Trophoblast cell (in vitro differentiated cells and primary cell): Measurements from ENCODE around the gene ZRSR2.
A peak's percentile ranks its signal among the peaks of the same experiment; 100 is the strongest.

ENCODE experiments used
- DNase-seq, 2 donors: peaks; one replicate each; pipeline ENCODE4 v3.0.0-alpha.2; 2016
- H2AFZ ChIP-seq: 2 replicates; pipeline ENCODE4 v1.6.1; 2013; ENCODE audit warnings: low read length, moderate library complexity, mild to moderate bottlenecking; ENCODE audit not compliant: insufficient read depth, poor library complexity
- H2AK5ac ChIP-seq: 2 replicates; pipeline ENCODE4 v1.6.1; 2013; ENCODE audit warnings: mild to moderate bottlenecking, low read length
- H2BK120ac ChIP-seq: 2 replicates; pipeline ENCODE4 v1.6.1; 2013; ENCODE audit warnings: low read length, mild to moderate bottlenecking, moderate library complexity; ENCODE audit not compliant: insufficient read depth, poor library complexity
- H2BK12ac ChIP-seq: 2 replicates; pipeline ENCODE4 v1.6.1; 2013; ENCODE audit warnings: mild to moderate bottlenecking, low read length, moderate library complexity
- H2BK5ac ChIP-seq: 2 replicates; pipeline ENCODE4 v1.6.1; 2013; ENCODE audit warnings: low read length, low read depth, moderate library complexity, mild to moderate bottlenecking; ENCODE audit not compliant: poor library complexity
- H3K14ac ChIP-seq: 2 replicates; pipeline ENCODE4 v1.6.1; 2013; ENCODE audit warnings: mild to moderate bottlenecking, low read length
- H3K18ac ChIP-seq: 2 replicates; pipeline ENCODE4 v1.6.1; 2013; ENCODE audit warnings: mild to moderate bottlenecking, low read length
- H3K23ac ChIP-seq: 2 replicates; pipeline ENCODE4 v1.6.1; 2013; ENCODE audit warnings: low read length
- H3K27ac ChIP-seq: 2 replicates; pipeline ENCODE4 v1.5.1; 2013; ENCODE audit warnings: low read depth, mild to moderate bottlenecking, inconsistent platforms, low read length, moderate library complexity
- H3K27me3 ChIP-seq: 2 replicates; pipeline ENCODE4 v1.6.1; 2013; ENCODE audit warnings: inconsistent platforms, mild to moderate bottlenecking, low read length, moderate library complexity; ENCODE audit not compliant: insufficient read depth
- H3K36me3 ChIP-seq, 2 experiments: 1 replicate in 1 of 2; 2 replicates in 1 of 2; pipeline ENCODE4 v1.6.1; 2013; ENCODE audit warnings: low read length in 2 of 2, mild to moderate bottlenecking in 2 of 2, moderate library complexity in 1 of 2; ENCODE audit not compliant: insufficient read depth in 2 of 2, control insufficient read depth in 1 of 2
- H3K4ac ChIP-seq: 2 replicates; pipeline ENCODE4 v1.6.1; 2013; ENCODE audit warnings: low read depth, mild to moderate bottlenecking, low read length, moderate library complexity
- H3K4me1 ChIP-seq, 2 experiments: 1 replicate in 1 of 2; 2 replicates in 1 of 2; pipeline ENCODE4 v1.6.1; 2013; ENCODE audit warnings: low read length in 2 of 2, mild to moderate bottlenecking in 2 of 2, moderate library complexity in 1 of 2; ENCODE audit not compliant: insufficient read depth in 2 of 2, control insufficient read depth in 1 of 2
- H3K4me2 ChIP-seq: 2 replicates; pipeline ENCODE4 v1.6.1; 2013; ENCODE audit warnings: inconsistent platforms, mild to moderate bottlenecking, low read length, moderate library complexity
- H3K4me3 ChIP-seq: 2 replicates; pipeline ENCODE4 v1.5.1; 2013; ENCODE audit warnings: mild to moderate bottlenecking, low read depth, low read length, inconsistent platforms
- H3K79me1 ChIP-seq: one replicate; pipeline ENCODE4 v1.6.1; 2013; ENCODE audit warnings: low read length
- H3K79me2 ChIP-seq: 2 replicates; pipeline ENCODE4 v1.6.1; 2013; ENCODE audit warnings: low read length, mild to moderate bottlenecking; ENCODE audit not compliant: control insufficient read depth, insufficient read depth, poor library complexity
- H3K9ac ChIP-seq: 2 replicates; pipeline ENCODE4 v1.6.1; 2013; ENCODE audit warnings: mild to moderate bottlenecking, low read length
- H3K9me3 ChIP-seq: 2 replicates; pipeline ENCODE4 v1.6.1; 2013; ENCODE audit warnings: low read depth, mild to moderate bottlenecking, control low read depth, inconsistent platforms, low read length; ENCODE audit not compliant: insufficient read depth
- H4K12ac ChIP-seq: 2 replicates; pipeline ENCODE4 v1.6.1; 2013; ENCODE audit warnings: low read depth, mild to moderate bottlenecking, low read length, moderate library complexity
- H4K8ac ChIP-seq: 2 replicates; pipeline ENCODE4 v1.6.1; 2013; ENCODE audit warnings: low read depth, mild to moderate bottlenecking, low read length, moderate library complexity
- H4K91ac ChIP-seq: one replicate; pipeline ENCODE4 v1.6.1; 2013; ENCODE audit warnings: low read depth, mild to moderate bottlenecking, low read length, moderate library complexity
- WGBS: extraction: QIAGEN DNeasy Blood & Tissue Kit; methylation state at CpG from one replicate; pipeline ENCODE4 v1.1.7; 2013; ENCODE audit warnings: missing lambda C conversion rate; ENCODE audit not compliant: insufficient read length, insufficient coverage; ENCODE audit errors: extremely low coverage; 5-methylcytosine and 5-hydroxymethylcytosine counted together

ZRSR2 gene

DNA sequence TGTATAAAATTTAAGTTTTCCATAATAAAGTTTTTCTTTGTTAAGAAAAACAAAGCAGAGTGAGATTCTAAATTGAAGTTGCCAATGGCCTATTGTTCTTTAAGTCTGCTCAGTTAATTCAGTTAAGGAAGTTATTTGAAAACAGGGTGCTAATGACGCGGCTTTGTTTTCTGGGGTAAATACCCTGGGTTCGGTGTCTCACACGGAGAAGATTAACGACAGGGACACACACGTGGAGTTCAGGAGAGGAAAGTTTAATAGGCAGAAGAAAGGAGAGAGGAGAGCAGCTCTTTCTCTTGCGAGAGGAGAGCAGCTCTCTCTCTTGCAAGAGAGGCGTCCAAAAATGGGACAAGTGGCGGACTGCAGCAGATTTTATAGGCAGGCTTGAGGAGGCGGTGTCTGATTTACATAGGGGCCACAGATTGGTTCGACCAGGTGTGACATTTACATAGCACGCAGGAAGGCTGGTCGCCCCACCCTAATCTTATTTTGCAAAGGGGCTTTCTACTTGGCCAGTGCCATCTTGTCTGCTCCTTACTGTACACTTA is 42.6 kb upstream of the ZRSR2 start:
- Histone ChIP-seq H3K18ac (no peak overlapping the region), H2BK5ac (no peak overlapping the region), H3K27ac (peak overlapping the region; percentile 62), H3K9me3 (no peaks in the 10 kb centered on the region), H2AFZ (no peak overlapping the region), H3K14ac (no peak overlapping the region), H3K4me3 (no peak overlapping the region), H3K9ac (no peak overlapping the region), H3K79me1 (peaks cover 5% of the 10 kb centered on the region), H3K4me2 (no peak overlapping the region), H3K36me3 (peaks cover 2 to 3% of the 10 kb centered on the region in 2 experiments), H4K91ac (peak overlapping the region; percentile 47), H3K79me2 (no peaks in the 10 kb centered on the region), H2BK120ac (no peak overlapping the region), H3K4ac (no peak overlapping the region), H3K4me1 (peaks cover 0 to 13% of the 10 kb centered on the region in 2 experiments), H2BK12ac (no peak overlapping the region), H3K27me3 (no peaks in the 10 kb centered on the region), H4K12ac (peak overlapping the region; percentile 54), H3K23ac (no peak overlapping the region), H2AK5ac (peak overlapping the region; percentile 37), H4K8ac (no peak overlapping the region)
- no CpG with 5 or more reads among the region's 13 CpGs for WGBS
- DNase-seq, result no peak

DNA sequence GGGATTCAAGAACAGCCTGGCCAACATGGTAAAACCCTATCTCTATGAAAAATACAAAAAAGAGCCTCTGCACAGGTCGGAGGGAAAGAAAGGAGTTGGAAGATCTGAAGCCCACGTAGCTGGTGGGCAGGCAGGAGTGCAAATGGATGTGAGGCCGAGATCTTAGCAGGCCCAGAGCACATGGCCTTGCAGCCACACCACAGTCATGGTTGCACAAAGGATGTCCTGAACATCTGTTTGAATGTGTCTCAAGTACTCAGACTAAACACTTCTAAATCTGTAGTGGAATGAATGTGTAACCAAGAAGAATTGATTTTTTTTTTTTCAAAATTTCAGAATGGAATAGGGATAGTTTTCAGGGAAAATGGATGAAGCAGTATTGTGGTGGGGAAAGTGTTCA is 41.4 kb upstream of the ZRSR2 start:
- no peak overlapping the region for H3K23ac ChIP-seq
- H3K27me3 ChIP-seq, result no peaks in the 10 kb centered on the region
- no peak overlapping the region for H4K91ac ChIP-seq
- H3K4me2 ChIP-seq, result no peak overlapping the region
- no CpG with 5 or more reads among the region's 3 CpGs for WGBS
- no peak overlapping the region for H2AFZ ChIP-seq
- no peak overlapping the region for H3K4me3 ChIP-seq
- no peak overlapping the region for H2BK120ac ChIP-seq
- H3K18ac ChIP-seq, result no peak overlapping the region
- no peak overlapping the region for H2BK12ac ChIP-seq
- no peak overlapping the region for H3K27ac ChIP-seq
- no peak overlapping the region for H3K14ac ChIP-seq
- H4K12ac ChIP-seq, result no peak overlapping the region
- H3K4ac ChIP-seq, result no peak overlapping the region
- no peaks in the 10 kb centered on the region for H3K9me3 ChIP-seq
- no peak overlapping the region for H3K9ac ChIP-seq
- DNase-seq, result no peak
- no peaks in the 10 kb centered on the region for H3K79me2 ChIP-seq
- peaks cover 2 to 3% of the 10 kb centered on the region in 2 experiments for H3K36me3 ChIP-seq
- H2BK5ac ChIP-seq, result no peak overlapping the region
- H4K8ac ChIP-seq, result no peak overlapping the region
- H3K79me1 ChIP-seq, result peaks cover 5% of the 10 kb centered on the region
- no peak overlapping the region for H2AK5ac ChIP-seq
- H3K4me1 ChIP-seq, result peaks cover 0 to 13% of the 10 kb centered on the region in 2 experiments

DNA sequence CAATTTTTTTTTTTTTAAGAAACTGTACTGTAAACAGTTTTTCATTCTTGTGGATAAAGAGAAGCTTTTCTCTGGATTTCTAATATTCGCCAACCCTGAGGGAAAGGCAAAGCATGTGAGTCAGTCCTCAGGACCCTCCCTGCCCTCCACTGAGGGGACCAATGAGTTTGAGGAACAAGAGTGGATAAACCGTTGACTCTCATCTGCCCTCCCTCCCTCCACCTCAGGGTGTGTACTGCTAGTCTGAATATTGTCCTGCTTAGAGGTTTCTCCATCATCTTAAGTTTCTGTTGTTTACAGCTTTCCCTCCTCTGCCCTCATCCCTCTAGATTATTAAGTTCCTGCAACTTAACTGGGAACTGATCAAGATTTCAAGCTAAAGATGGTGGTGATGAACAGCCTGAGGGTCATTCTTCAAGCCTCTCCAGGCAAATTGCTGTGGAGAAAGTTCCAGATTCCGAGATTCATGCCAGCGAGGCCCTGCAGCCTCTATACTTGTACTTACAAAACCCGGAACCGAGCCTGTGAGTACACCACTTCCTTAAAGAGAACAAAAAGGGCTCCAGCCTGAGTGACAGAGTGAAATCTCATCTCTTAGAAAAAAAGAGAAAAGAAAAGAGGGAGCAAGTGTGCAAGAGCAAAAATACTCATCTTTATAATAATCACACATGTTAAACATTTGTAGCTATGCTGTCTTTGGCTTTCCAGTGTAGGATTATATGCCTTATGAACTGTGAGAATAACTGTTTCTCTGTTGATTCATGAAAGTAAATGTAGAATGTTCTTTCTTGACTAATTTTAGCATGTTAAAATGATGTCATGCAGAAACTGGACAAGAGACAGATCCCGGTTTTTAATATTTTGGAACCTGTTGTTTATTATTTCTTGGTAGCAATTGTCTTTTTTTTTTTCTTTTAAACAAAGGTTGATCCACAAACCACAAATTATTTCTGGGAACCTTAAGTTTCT is 40.4 kb upstream of the ZRSR2 start:
- peak overlapping the region; percentile 62 for H2AK5ac ChIP-seq
- no peak overlapping the region for H3K23ac ChIP-seq
- H3K4me3 ChIP-seq, result no peak overlapping the region
- H4K12ac ChIP-seq, result no peak overlapping the region
- DNase-seq, result peak; percentile 56 to 80
- no peaks in the 10 kb centered on the region for H3K79me2 ChIP-seq
- H3K27me3 ChIP-seq, result no peaks in the 10 kb centered on the region
- peak overlapping the region; percentile 80 for H2BK12ac ChIP-seq
- H3K27ac ChIP-seq, result peak overlapping the region; percentile 25
- H3K4me1 ChIP-seq, result peaks cover 2 to 16% of the 10 kb centered on the region in 2 experiments
- peaks cover 0 to 3% of the 10 kb centered on the region in 2 experiments for H3K36me3 ChIP-seq
- peak overlapping the region; percentile 24 for H4K91ac ChIP-seq
- no peak overlapping the region for H3K14ac ChIP-seq
- no peak overlapping the region for H3K4me2 ChIP-seq
- H3K9me3 ChIP-seq, result no peaks in the 10 kb centered on the region
- no peak overlapping the region for H3K18ac ChIP-seq
- H3K9ac ChIP-seq, result no peak overlapping the region
- peak overlapping the region; percentile 19 for H4K8ac ChIP-seq
- H3K79me1 ChIP-seq, result peaks cover 5% of the 10 kb centered on the region
- H2AFZ ChIP-seq, result no peak overlapping the region
- WGBS, result no CpG with 5 or more reads among the region's 7 CpGs
- H3K4ac ChIP-seq, result no peak overlapping the region
- no peak overlapping the region for H2BK5ac ChIP-seq
- H2BK120ac ChIP-seq, result no peak overlapping the region

DNA sequence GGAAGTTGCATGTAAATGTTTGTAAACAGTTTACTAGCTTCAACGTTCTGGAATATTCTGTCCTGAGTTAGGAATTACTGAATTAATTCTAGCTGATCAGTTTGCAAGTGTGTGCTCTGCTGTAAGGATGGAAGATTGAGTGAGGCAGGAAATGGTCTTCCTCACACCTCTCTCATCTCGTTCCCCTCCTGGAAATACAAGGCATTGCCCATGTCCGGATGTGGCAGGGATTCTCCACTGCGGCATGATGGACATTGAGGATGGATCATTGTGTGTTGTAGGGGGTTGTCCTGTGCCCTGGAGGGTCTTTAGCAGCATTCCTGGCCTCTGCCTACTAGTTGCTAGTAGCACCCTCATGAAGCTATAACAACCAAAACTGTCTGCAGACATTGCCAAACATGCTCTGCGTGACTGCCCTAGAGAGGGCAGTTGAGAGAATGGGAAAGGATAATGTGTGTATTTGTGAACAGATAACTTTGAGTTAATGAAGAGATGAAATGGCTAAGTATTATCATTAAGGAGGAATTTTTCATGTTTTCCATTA is 39.6 kb upstream of the ZRSR2 start:
- no peak overlapping the region for H4K12ac ChIP-seq
- WGBS, result no CpG with 5 or more reads among the region's 5 CpGs
- no peak overlapping the region for H3K23ac ChIP-seq
- no peak overlapping the region for H3K14ac ChIP-seq
- no peak overlapping the region for H3K4me2 ChIP-seq
- peaks cover 2 to 19% of the 10 kb centered on the region in 2 experiments for H3K4me1 ChIP-seq
- no peaks in the 10 kb centered on the region for H3K9me3 ChIP-seq
- H3K79me2 ChIP-seq, result no peaks in the 10 kb centered on the region
- no peak overlapping the region for H2BK120ac ChIP-seq
- no peak for DNase-seq
- no peak overlapping the region for H2BK5ac ChIP-seq
- no peaks in the 10 kb centered on the region for H3K27me3 ChIP-seq
- no peak overlapping the region for H3K27ac ChIP-seq
- H2AFZ ChIP-seq, result no peak overlapping the region
- H3K4me3 ChIP-seq, result no peak overlapping the region
- H2BK12ac ChIP-seq, result no peak overlapping the region
- peaks cover 0 to 3% of the 10 kb centered on the region in 2 experiments for H3K36me3 ChIP-seq
- H3K79me1 ChIP-seq, result peaks cover 5% of the 10 kb centered on the region
- H4K91ac ChIP-seq, result no peak overlapping the region
- no peak overlapping the region for H3K18ac ChIP-seq
- H3K9ac ChIP-seq, result no peak overlapping the region
- no peak overlapping the region for H4K8ac ChIP-seq
- H3K4ac ChIP-seq, result no peak overlapping the region
- H2AK5ac ChIP-seq, result no peak overlapping the region
